Endothelial cell of umbilical vein (primary cell): ENCODE data around the gene CLC. TPM values are rescaled to one million over a fixed set of nuclear protein-coding genes. Genes with fewer than 3 reads are reported as not detected.

Experiments used
- BruUV-seq: library from RNA; stranded (reverse); fragments of 400-500 nt; replicated peaks from 2 replicates; lab custom pipeline; 2021; lab: Mats Ljungman, UMichigan
- CTCF ChIA-PET: fragments of 300-600, 350-600 bp; sonication (Branson Sonifier 250); formaldehyde crosslinking; loops from one replicate; lab custom pipeline; 2021; ENCODE audit warnings: antibody characterized with exemption, inconsistent platforms; lab: Charles Lee
- POLR2A ChIA-PET: fragments of 300-600, 350-600 bp; sonication (Branson Sonifier 250); formaldehyde crosslinking; loops from one replicate; lab custom pipeline; 2021; ENCODE audit warnings: antibody characterized with exemption, inconsistent platforms; lab: Charles Lee
- DNase-seq: peaks from one replicate; pipeline ENCODE4 v3.0.0-alpha.2; 2011; ENCODE audit warnings: low read depth, low spot score
- FAIRE-seq: peaks from 2 replicates; lab custom pipeline; 2011; peaks lifted over from hg19 to GRCh38; lab: Jason Lieb, UNC
- H2AFZ ChIP-seq: 2 replicates; pipeline ENCODE4 v1.6.0; 2012; ENCODE audit warnings: low read depth, low read length, control low read depth, inconsistent platforms
- H3K27ac ChIP-seq: 2 replicates; pipeline ENCODE4 v1.5.1; 2011; ENCODE audit warnings: low read depth, mild to moderate bottlenecking, control low read depth, low read length, moderate library complexity; ENCODE audit not compliant: insufficient read depth
- H3K27me3 ChIP-seq, 2 experiments: 2 replicates each; pipeline versions ENCODE4 v1.6.0 to v1.6.1; 2011; ENCODE audit warnings: low read length in 2 of 2, mixed read lengths in 1 of 2; ENCODE audit not compliant: control insufficient read depth in 2 of 2, insufficient read depth in 2 of 2
- H3K36me3 ChIP-seq, 2 experiments: 2 replicates in 1 of 2; 3 replicates in 1 of 2; pipeline ENCODE4 v1.5.1; 2011; ENCODE audit warnings: low read length in 2 of 2, mild to moderate bottlenecking in 1 of 2, moderate library complexity in 1 of 2; ENCODE audit not compliant: control insufficient read depth in 2 of 2, insufficient read depth in 2 of 2; ENCODE audit errors: extremely low read depth in 1 of 2
- H3K4me1 ChIP-seq: 3 replicates; pipeline ENCODE4 v1.5.1; 2011; ENCODE audit warnings: mild to moderate bottlenecking, low read length; ENCODE audit not compliant: control insufficient read depth, insufficient read depth; ENCODE audit errors: extremely low read depth
- H3K4me2 ChIP-seq: 2 replicates; pipeline ENCODE4 v1.6.1; 2011; ENCODE audit warnings: low read length, control low read depth, mixed read lengths; ENCODE audit not compliant: insufficient read depth
- H3K4me3 ChIP-seq, 3 experiments: fragments of 200-600 bp in 1 of 3; sonication (generic), shearing (Covaris generic) in 1 of 3; replicated peaks in 1 of 3; 2 replicates each; pipeline ENCODE4 v1.5.1; 2011 to 2016; ENCODE audit warnings: control low read depth in 3 of 3, low read length in 3 of 3, mild to moderate bottlenecking in 2 of 3, inconsistent platforms in 1 of 3, low read depth in 1 of 3, moderate library complexity in 1 of 3; ENCODE audit not compliant: insufficient read depth in 1 of 3
- H3K79me2 ChIP-seq: 2 replicates; pipeline ENCODE4 v1.6.0; 2012; ENCODE audit warnings: low read length, inconsistent platforms; ENCODE audit not compliant: control insufficient read depth, insufficient read depth
- H3K9ac ChIP-seq: replicated peaks from 2 replicates; pipeline ENCODE3; 2011; ENCODE audit warnings: low read length, control low read depth; ENCODE audit not compliant: insufficient read depth; ENCODE audit errors: extremely low read depth
- H3K9me1 ChIP-seq: replicated peaks from 3 replicates; pipeline ENCODE4 v1.6.0; 2011; ENCODE audit warnings: mild to moderate bottlenecking, low read length; ENCODE audit not compliant: control insufficient read depth, insufficient read depth; ENCODE audit errors: extremely low read depth
- H3K9me3 ChIP-seq: replicated peaks from 2 replicates; pipeline ENCODE4 v1.5.1; 2012; ENCODE audit warnings: low read length, inconsistent platforms; ENCODE audit not compliant: control insufficient read depth, insufficient read depth
- H4K20me1 ChIP-seq: replicated peaks from 2 replicates; pipeline ENCODE3; 2011; ENCODE audit warnings: mild to moderate bottlenecking, low read length; ENCODE audit not compliant: control insufficient read depth, insufficient read depth; ENCODE audit errors: extremely low read depth
- CTCF ChIP-seq, 2 donors: IDR thresholded peaks; 1 replicate in 1 of 2; 2 replicates in 1 of 2; pipeline ENCODE4 v1.5.1; 2011; ENCODE audit warnings: low read length in 2 of 2, mild to moderate bottlenecking in 2 of 2, moderate library complexity in 2 of 2, control low read depth in 1 of 2, inconsistent platforms in 1 of 2, low read depth in 1 of 2; ENCODE audit not compliant: insufficient read depth in 1 of 2; ENCODE audit errors: extremely low read depth in 1 of 2
- EZH2 ChIP-seq: IDR thresholded peaks from 2 replicates; pipeline ENCODE4 v1.6.1; 2012; ENCODE audit warnings: borderline replicate concordance, low read depth, mild to moderate bottlenecking, moderate library complexity, low read length, inconsistent platforms; ENCODE audit not compliant: severe bottlenecking
- FOS ChIP-seq: IDR thresholded peaks from 2 replicates; pipeline ENCODE4 v1.6.1; 2011; ENCODE audit warnings: mild to moderate bottlenecking, low read length, moderate library complexity, borderline replicate concordance; ENCODE audit not compliant: insufficient read depth
- GATA2 ChIP-seq: IDR thresholded peaks from 2 replicates; pipeline ENCODE4 v1.7.0; 2011; ENCODE audit warnings: low read depth, mild to moderate bottlenecking, moderate library complexity, mixed read lengths, low read length; ENCODE audit not compliant: insufficient read length, insufficient read depth
- JUN ChIP-seq: IDR thresholded peaks from 2 replicates; pipeline ENCODE4 v1.6.1; 2011; ENCODE audit warnings: borderline replicate concordance, low read depth; ENCODE audit not compliant: insufficient read length, insufficient read depth
- MAX ChIP-seq: IDR thresholded peaks from 2 replicates; pipeline ENCODE4 v1.6.1; 2011; ENCODE audit not compliant: insufficient read depth, insufficient read length
- MYC ChIP-seq: IDR thresholded peaks from one replicate; pipeline ENCODE4 v1.6.1; 2011; ENCODE audit warnings: mild to moderate bottlenecking, low read depth, low read length
- POLR2A ChIP-seq: IDR thresholded peaks from 2 replicates; pipeline ENCODE4 v1.6.1; 2012; ENCODE audit warnings: low read depth, mild to moderate bottlenecking, control low read depth, low read length
- POLR2AphosphoS5 ChIP-seq: IDR thresholded peaks from 2 replicates; pipeline ENCODE4 v1.6.1; 2012; ENCODE audit warnings: low read depth, mild to moderate bottlenecking, control low read depth, low read length, moderate library complexity; ENCODE audit not compliant: insufficient read depth
- dilution Hi-C: fragments of 300-500 bp; cut with MboI; formaldehyde crosslinking; loops from one replicate; pipeline ENCODE4 v1.15.0; 2019; ENCODE audit warnings: low sequenced_read_pairs; ENCODE audit not compliant: extremely low pct_ligation_motif_present
- intact Hi-C: fragments of 100-400 bp; cut with micrococcal nuclease; formaldehyde crosslinking; loops from one replicate; pipeline ENCODE4 v1.10.0; 2022
- polyA plus RNA-seq, 4 experiments: library from polyadenylated mRNA; depleted of rRNA in 3 of 4; stranded (reverse) in 3 of 4; unstranded in 1 of 4; fragments of >200 nt; gene quantifications; 2 replicates each; pipeline versions ENCODE4 v1.2.1 to v1.2.3, GENCODE V29; 2011 to 2012; ENCODE audit warnings: missing spikeins in 1 of 4
- total RNA-seq: library from RNA; stranded (reverse); gene quantifications from 2 replicates; pipeline ENCODE4 v1.2.3, GENCODE V29; 2021

Gene CLC
- total and polyA plus RNA-seq, 2 donors (not counting 3 experiments of a cell fraction or from before 2014, with no cell fraction given), result not detected

GRCh38 chr19:39735688-39736087, 2.1 kb downstream of the CLC start:
- dilution Hi-C loops, result no loop called here
- CTCF ChIA-PET, result no interaction called here

More at GRCh38 chr19:39735688-39736087, 2.1 kb downstream of the CLC start:
- Histone ChIP-seq H3K4me1 (no peaks in the 10 kb centered on the region), H3K27me3 (peaks cover 0 to 3% of the 10 kb centered on the region in 2 experiments), H3K79me2 (no peaks in the 10 kb centered on the region), H3K9me1 (no peaks in the 10 kb centered on the region), H3K27ac (no peak overlapping the region), H3K9ac (no peak overlapping the region), H4K20me1 (no peaks in the 10 kb centered on the region), H3K9me3 (no peaks in the 10 kb centered on the region), H2AFZ (no peak overlapping the region), H3K36me3 (no peaks in the 10 kb centered on the region), H3K4me2 (no peak overlapping the region), H3K4me3 (no peak overlapping the region)
- no TSS peak for BruUV-seq
- intact Hi-C loops, result no loop called here
- no peak for DNase-seq
- FAIRE-seq, result no peak
- POLR2A ChIA-PET, result no interaction called here
- TF ChIP-seq JUN (no peak), GATA2 (no peak), MAX (no peak), EZH2 (no peak), CTCF (IDR thresholded peaks at IDR 0.05; ENCODE audit: extremely low read depth in 1 of 2, insufficient read depth in 1 of 2, low read depth in 1 of 2, low read length in 2 of 2) (no peak), POLR2AphosphoS5 (no peak), POLR2A (no peak), MYC (no peak), FOS (no peak)
